Osteoblast (primary cell): ENCODE data around the gene KMO. TPM values are rescaled to one million over a fixed set of nuclear protein-coding genes. Genes with fewer than 3 reads are reported as not detected.

Experiments
- DNase-seq: peaks from one replicate; pipeline ENCODE4 v3.0.0; 2011; ENCODE audit warnings: low spot score, mixed read lengths; ENCODE audit not compliant: insufficient read length; ENCODE audit errors: missing footprints
- H2AFZ ChIP-seq: 2 replicates; pipeline ENCODE4 v1.6.0; 2011; ENCODE audit warnings: mild to moderate bottlenecking, low read length
- H3K27ac ChIP-seq: 2 replicates; pipeline ENCODE4 v1.5.1; 2011; ENCODE audit warnings: mild to moderate bottlenecking, low read depth, low read length, moderate library complexity
- H3K27me3 ChIP-seq: 2 replicates; pipeline ENCODE4 v1.6.0; 2012; ENCODE audit warnings: mild to moderate bottlenecking, control low read depth, inconsistent platforms, low read length, moderate library complexity; ENCODE audit not compliant: insufficient read depth
- H3K36me3 ChIP-seq: 2 replicates; pipeline ENCODE4 v1.5.1; 2011; ENCODE audit warnings: mild to moderate bottlenecking, low read length, control low read depth, moderate library complexity; ENCODE audit not compliant: insufficient read depth
- H3K4me1 ChIP-seq: 2 replicates; pipeline ENCODE4 v1.5.1; 2011; ENCODE audit warnings: mild to moderate bottlenecking, low read length, control low read depth, moderate library complexity; ENCODE audit not compliant: insufficient read depth
- H3K4me2 ChIP-seq: 2 replicates; pipeline ENCODE4 v1.6.0; 2011; ENCODE audit warnings: mild to moderate bottlenecking, low read length; ENCODE audit not compliant: insufficient read depth
- H3K4me3 ChIP-seq: fragments of 200-600 bp; sonication (generic); 3 replicates; pipeline ENCODE4 v1.5.1; 2012; ENCODE audit warnings: mild to moderate bottlenecking, low read length, inconsistent platforms; ENCODE audit not compliant: insufficient read depth
- H3K79me2 ChIP-seq: 2 replicates; pipeline ENCODE4 v1.6.0; 2012; ENCODE audit warnings: mild to moderate bottlenecking, low read length, control low read depth, inconsistent platforms; ENCODE audit not compliant: insufficient read depth
- H3K9me3 ChIP-seq: 2 replicates; pipeline ENCODE4 v1.5.1; 2011; ENCODE audit warnings: low read depth, low read length, control low read depth
- H4K20me1 ChIP-seq: 2 replicates; pipeline ENCODE4 v1.6.0; 2012; ENCODE audit warnings: mild to moderate bottlenecking, low read length, control low read depth; ENCODE audit not compliant: insufficient read depth
- CTCF ChIP-seq: IDR thresholded peaks from 2 replicates; pipeline ENCODE4 v1.5.1; 2011; ENCODE audit warnings: mild to moderate bottlenecking, low read depth, low read length, moderate library complexity; ENCODE audit errors: extremely low read depth
- total RNA-seq: library from RNA; depleted of rRNA; stranded (reverse); fragments of >200 nt; gene quantifications from 2 replicates; pipeline ENCODE4 v1.2.3, GENCODE V29; 2012

Gene KMO
- total RNA-seq, 1 donor = 0.36 TPM

- TF ChIP-seq CTCF = no peak
- Histone ChIP-seq H4K20me1 (no peaks in the 10 kb centered on the region), H3K36me3 (no peaks in the 10 kb centered on the region), H3K9me3 (no peaks in the 10 kb centered on the region), H3K4me1 (peaks cover 8% of the 10 kb centered on the region), H3K4me3 (no peak overlapping the region), H3K27me3 (no peaks in the 10 kb centered on the region), H3K27ac (no peak overlapping the region), H3K4me2 (no peak overlapping the region), H3K79me2 (no peaks in the 10 kb centered on the region), H2AFZ (no peak overlapping the region)
- DNase-seq = no peak
These were observed 43.4 kb upstream of the KMO start for GRCh38 chr1:241488739-241489138.

- no peak overlapping the region for H3K27ac ChIP-seq
- H3K4me1 ChIP-seq = no peaks in the 10 kb centered on the region
- H4K20me1 ChIP-seq = no peaks in the 10 kb centered on the region
- DNase-seq = no peak
- no peaks in the 10 kb centered on the region for H3K79me2 ChIP-seq
- no peaks in the 10 kb centered on the region for H3K27me3 ChIP-seq
- no peaks in the 10 kb centered on the region for H3K9me3 ChIP-seq
- no peak overlapping the region for H3K4me2 ChIP-seq
- no peak for TF ChIP-seq CTCF
- H3K36me3 ChIP-seq = peaks cover 48% of the 10 kb centered on the region
- no peak overlapping the region for H3K4me3 ChIP-seq
- no peak overlapping the region for H2AFZ ChIP-seq
These were observed 36.4 kb upstream of the KMO start for GRCh38 chr1:241495741-241496140.

- Histone ChIP-seq H3K36me3 (peaks cover 78% of the 10 kb centered on the region), H3K27me3 (no peaks in the 10 kb centered on the region), H3K4me2 (no peak overlapping the region), H3K4me3 (no peak overlapping the region), H3K27ac (no peak overlapping the region), H3K79me2 (no peaks in the 10 kb centered on the region), H3K4me1 (no peaks in the 10 kb centered on the region), H2AFZ (no peak overlapping the region), H3K9me3 (no peaks in the 10 kb centered on the region), H4K20me1 (no peaks in the 10 kb centered on the region)
- TF ChIP-seq CTCF = peak; percentile 70
- no peak for DNase-seq
These were observed 32.3 kb upstream of the KMO start for GRCh38 chr1:241499910-241500309.

GRCh38 chr1:241503444-241503843 is 28.7 kb upstream of the KMO start:
- Histone ChIP-seq H3K27ac (no peak overlapping the region), H3K9me3 (no peaks in the 10 kb centered on the region), H3K4me3 (no peak overlapping the region), H3K4me2 (no peak overlapping the region), H3K36me3 (peaks cover 72% of the 10 kb centered on the region), H4K20me1 (no peaks in the 10 kb centered on the region), H3K79me2 (peaks cover 2% of the 10 kb centered on the region), H2AFZ (no peak overlapping the region), H3K4me1 (peaks cover 14% of the 10 kb centered on the region), H3K27me3 (no peaks in the 10 kb centered on the region)
- no peak for DNase-seq
- TF ChIP-seq CTCF = no peak
